Common myeloid progenitor, CD34-positive (primary cell): Measurements from ENCODE around the gene ARHGAP15.

Source experiments
- CTCF ChIA-PET: fragments of 350-600 bp; sonication (Branson Sonifier 250); formaldehyde crosslinking; loops from one replicate; lab custom pipeline; 2021; ENCODE audit warnings: antibody characterized with exemption; lab: Charles Lee
- POLR2A ChIA-PET: fragments of 350-600 bp; sonication (Branson Sonifier 250); formaldehyde crosslinking; loops from one replicate; lab custom pipeline; 2021; ENCODE audit warnings: antibody characterized with exemption; lab: Charles Lee
- DNase-seq, 3 donors: peaks; one replicate each; pipeline versions ENCODE4 v3.0.0 to v3.0.0-alpha.2; 2013
- H3K27ac ChIP-seq, 2 experiments: 1 replicate in 1 of 2; 2 replicates in 1 of 2; pipeline ENCODE4 v1.7.0; 2013; ENCODE audit warnings: inconsistent platforms in 2 of 2, low read length in 2 of 2, mild to moderate bottlenecking in 2 of 2, low read depth in 1 of 2, moderate library complexity in 1 of 2; ENCODE audit not compliant: severe bottlenecking in 2 of 2, insufficient read depth in 1 of 2, poor library complexity in 1 of 2
- H3K27me3 ChIP-seq, 5 experiments: replicated peaks in 2 of 5; 1 replicate in 3 of 5; 2 replicates in 2 of 5; pipeline versions ENCODE4 v1.6.1 to v1.7.0; 2013; ENCODE audit warnings: low read length in 4 of 5, mild to moderate bottlenecking in 2 of 5, moderate library complexity in 2 of 5, inconsistent platforms in 1 of 5; ENCODE audit not compliant: insufficient read depth in 5 of 5, control insufficient read depth in 4 of 5
- H3K36me3 ChIP-seq, 4 experiments: 1 replicate in 2 of 4; 2 replicates in 2 of 4; pipeline versions ENCODE4 v1.6.1 to v1.7.0; 2013; ENCODE audit warnings: low read length in 3 of 4, control low read depth in 1 of 4, mild to moderate bottlenecking in 1 of 4; ENCODE audit not compliant: control insufficient read depth in 4 of 4, insufficient read depth in 4 of 4
- H3K4me1 ChIP-seq, 4 experiments: 1 replicate in 3 of 4; 2 replicates in 1 of 4; pipeline versions ENCODE4 v1.6.1 to v1.7.1; 2013; ENCODE audit warnings: low read length in 3 of 4, mild to moderate bottlenecking in 3 of 4, control low read depth in 1 of 4, inconsistent platforms in 1 of 4, moderate library complexity in 1 of 4; ENCODE audit not compliant: control insufficient read depth in 4 of 4, insufficient read depth in 4 of 4; ENCODE audit errors: control extremely low read depth in 1 of 4
- H3K4me3 ChIP-seq, 7 experiments: 1 replicate in 4 of 7; 2 replicates in 3 of 7; pipeline versions ENCODE4 v1.5.1 to v1.7.0; 2013; ENCODE audit warnings: mild to moderate bottlenecking in 7 of 7, low read length in 6 of 7, moderate library complexity in 6 of 7, inconsistent platforms in 2 of 7, low read depth in 2 of 7, control low read depth in 1 of 7; ENCODE audit not compliant: insufficient read depth in 4 of 7, control insufficient read depth in 1 of 7; ENCODE audit errors: extremely low read depth in 1 of 7
- H3K9me3 ChIP-seq, 5 experiments: 1 replicate in 4 of 5; 2 replicates in 1 of 5; pipeline versions ENCODE4 v1.6.1 to v1.7.1; 2013; ENCODE audit warnings: low read length in 4 of 5, mild to moderate bottlenecking in 2 of 5, inconsistent platforms in 1 of 5, low read depth in 1 of 5, moderate library complexity in 1 of 5; ENCODE audit not compliant: control insufficient read depth in 4 of 5, insufficient read depth in 2 of 5; ENCODE audit errors: control extremely low read depth in 1 of 5
- WGBS: methylation state at CpG from one replicate; pipeline ENCODE4 v1.1.5; 2013; ENCODE audit not compliant: insufficient coverage; 5-methylcytosine and 5-hydroxymethylcytosine counted together

The ARHGAP15 gene

DNA sequence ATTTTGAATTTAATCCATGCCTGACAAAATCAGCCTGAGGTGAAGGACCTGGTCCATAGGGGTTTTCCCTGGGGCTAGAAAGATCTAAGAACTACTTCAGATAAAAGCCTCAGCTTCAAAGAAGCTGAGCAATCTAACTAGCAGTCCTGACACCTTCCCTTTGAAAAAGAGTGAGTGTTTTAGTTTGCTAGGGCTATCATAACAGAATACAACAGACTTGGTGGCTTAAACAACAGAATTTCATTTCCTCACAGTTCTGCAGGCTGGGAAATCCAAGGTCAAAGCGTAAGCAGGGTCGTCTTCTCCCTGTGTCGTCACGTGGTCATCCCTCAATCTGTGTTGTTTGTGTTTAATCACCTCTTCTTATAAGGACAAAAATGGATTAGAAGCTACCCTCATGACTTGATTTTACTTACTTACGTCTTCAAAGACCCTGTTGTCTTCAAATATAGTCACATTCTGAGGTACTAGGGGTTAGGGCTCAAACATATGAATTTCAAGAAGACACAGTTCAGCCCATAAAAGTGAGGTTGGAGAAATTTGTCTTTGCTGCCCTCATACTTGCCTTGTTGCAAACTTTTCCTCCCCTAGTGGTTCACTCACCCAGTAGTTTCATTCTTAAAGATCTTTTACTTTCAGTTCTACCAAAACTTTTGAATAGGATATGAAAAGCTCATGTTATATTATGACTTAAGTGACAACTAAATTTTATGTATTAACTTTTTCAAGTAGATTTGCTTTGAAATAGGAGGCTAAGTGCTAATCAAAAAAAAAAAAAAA lies 673.8 kb downstream of the ARHGAP15 start:
- H3K9me3 ChIP-seq, result no peaks in the 10 kb centered on the region
- 100% methylated on average over 3 of the region's 5 CpGs for WGBS
- CTCF ChIA-PET, result no interaction called here
- no peaks in the 10 kb centered on the region for H3K27me3 ChIP-seq
- no peaks in the 10 kb centered on the region for H3K36me3 ChIP-seq
- no peak overlapping the region for H3K4me3 ChIP-seq
- H3K4me1 ChIP-seq, result no peaks in the 10 kb centered on the region
- POLR2A ChIA-PET, result no interaction called here
- H3K27ac ChIP-seq, result no peak overlapping the region
- DNase-seq, result no peak

DNA sequence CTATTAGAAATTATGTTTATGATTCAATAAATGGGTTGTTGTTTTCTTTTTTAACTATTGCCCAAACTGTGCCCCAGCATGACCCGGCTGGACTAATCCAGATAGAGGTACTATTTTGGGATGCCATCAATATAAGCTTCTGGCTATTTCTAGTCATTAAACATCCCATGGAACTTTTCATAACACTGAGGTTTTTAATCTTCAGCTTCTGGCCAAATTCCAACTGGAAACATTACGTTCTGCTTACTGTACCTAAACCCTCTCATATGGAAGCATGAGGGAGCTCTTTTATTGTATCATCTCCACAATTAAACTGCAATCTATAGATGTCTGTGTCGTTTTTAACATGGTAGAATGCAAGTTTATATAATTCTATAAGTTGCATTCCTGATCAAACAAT lies 674.7 kb downstream of the ARHGAP15 start:
- Histone ChIP-seq H3K27ac (no peak overlapping the region), H3K36me3 (no peaks in the 10 kb centered on the region), H3K4me1 (no peaks in the 10 kb centered on the region), H3K27me3 (no peaks in the 10 kb centered on the region), H3K9me3 (no peaks in the 10 kb centered on the region), H3K4me3 (no peak overlapping the region)
- 95% methylated on average over 2 of the region's 3 CpGs for WGBS
- ChIA-PET CTCF (no interaction called here), POLR2A (no interaction called here)
- no peak for DNase-seq

DNA sequence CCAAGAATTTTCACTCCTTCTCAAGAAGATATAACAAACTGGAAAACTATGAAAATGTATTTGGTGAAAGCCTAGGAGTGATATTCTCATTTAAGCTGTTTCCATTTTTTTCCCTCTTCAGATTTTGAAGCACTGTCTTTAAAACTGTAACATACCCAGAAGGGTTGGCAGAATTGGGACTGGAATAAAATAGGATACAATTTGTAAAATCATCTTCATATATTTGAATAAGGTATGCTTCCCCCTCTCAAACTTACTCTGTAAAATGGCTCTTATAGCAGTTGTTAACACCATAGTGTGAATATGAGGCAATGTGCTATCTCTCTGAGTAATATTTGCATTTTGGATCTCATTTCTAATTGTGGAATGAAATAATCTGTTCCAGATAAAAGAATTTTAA lies 676.4 kb downstream of the ARHGAP15 start:
- ChIA-PET POLR2A (no interaction called here), CTCF (no interaction called here)
- Histone ChIP-seq H3K36me3 (no peaks in the 10 kb centered on the region), H3K27ac (no peak overlapping the region), H3K9me3 (no peaks in the 10 kb centered on the region), H3K4me1 (no peaks in the 10 kb centered on the region), H3K27me3 (no peaks in the 10 kb centered on the region), H3K4me3 (no peak overlapping the region)
- no peak for DNase-seq

GRCh38 chr2:143807192-143807591 lies 678.0 kb downstream of the ARHGAP15 start:
- no peak for DNase-seq
- Histone ChIP-seq H3K4me1 (no peaks in the 10 kb centered on the region), H3K36me3 (no peaks in the 10 kb centered on the region), H3K27ac (no peak overlapping the region), H3K9me3 (no peaks in the 10 kb centered on the region), H3K4me3 (no peak overlapping the region), H3K27me3 (no peaks in the 10 kb centered on the region)
- ChIA-PET POLR2A (no interaction called here), CTCF (interaction anchor here (0.6 kb wide), 1 partner anchor 28 kb away, joined by 3 read pairs; no protein-coding TSS in a partner anchor)
- WGBS, result no CpG with 5 or more reads among the region's 1 CpG

DNA sequence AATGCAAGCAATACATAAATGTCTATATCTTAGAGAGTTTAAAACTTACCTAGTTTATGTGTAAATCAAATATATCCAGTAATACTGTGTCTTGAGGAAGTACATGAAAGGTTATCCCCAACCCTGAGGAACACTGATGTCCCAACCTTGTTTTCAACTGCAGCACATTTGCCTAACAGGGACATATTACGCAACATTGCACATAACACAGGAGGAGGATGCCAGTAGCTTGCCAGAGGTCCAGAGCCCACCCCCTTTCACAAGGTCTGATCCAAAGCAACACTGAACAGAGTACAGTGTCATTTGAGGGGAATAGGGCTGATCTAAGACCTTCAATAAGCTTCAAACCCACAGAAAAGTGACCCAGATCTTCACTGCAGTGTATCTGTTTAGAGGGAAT lies 678.5 kb downstream of the ARHGAP15 start:
- Histone ChIP-seq H3K9me3 (no peaks in the 10 kb centered on the region), H3K27me3 (no peaks in the 10 kb centered on the region), H3K4me1 (no peaks in the 10 kb centered on the region), H3K36me3 (no peaks in the 10 kb centered on the region), H3K4me3 (no peak overlapping the region), H3K27ac (no peak overlapping the region)
- CTCF ChIA-PET, result interaction anchor here (0.6 kb wide), 1 partner anchor 29 kb away, joined by 3 read pairs; no protein-coding TSS in a partner anchor
- no peak for DNase-seq
- POLR2A ChIA-PET, result no interaction called here
- no CpG with 5 or more reads among the region's 1 CpG for WGBS

DNA sequence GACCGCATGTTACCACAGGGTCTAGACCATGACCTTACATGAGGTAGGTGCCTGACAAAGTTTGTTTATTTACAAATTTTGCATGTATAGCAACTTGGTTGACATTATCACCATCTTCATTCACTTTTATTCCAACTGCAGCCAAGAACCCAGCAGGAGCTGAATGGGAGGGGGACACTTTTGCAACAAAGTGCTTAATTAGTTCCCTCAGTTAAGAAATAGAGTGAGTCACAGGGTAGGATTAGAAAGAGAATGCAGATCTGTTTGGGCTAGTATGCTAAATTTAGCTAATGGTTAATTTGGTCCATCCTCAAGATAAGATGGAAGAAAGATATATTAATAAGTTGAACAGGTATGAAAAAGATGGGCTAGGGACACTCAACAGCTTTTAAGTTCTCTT lies 678.9 kb downstream of the ARHGAP15 start:
- Histone ChIP-seq H3K27me3 (no peaks in the 10 kb centered on the region), H3K36me3 (no peaks in the 10 kb centered on the region), H3K9me3 (no peaks in the 10 kb centered on the region), H3K4me3 (no peak overlapping the region), H3K4me1 (no peaks in the 10 kb centered on the region), H3K27ac (no peak overlapping the region)
- no peak for DNase-seq
- WGBS, result 100% methylated on average over 1 of the region's 1 CpG
- ChIA-PET POLR2A (no interaction called here), CTCF (no interaction called here)

DNA sequence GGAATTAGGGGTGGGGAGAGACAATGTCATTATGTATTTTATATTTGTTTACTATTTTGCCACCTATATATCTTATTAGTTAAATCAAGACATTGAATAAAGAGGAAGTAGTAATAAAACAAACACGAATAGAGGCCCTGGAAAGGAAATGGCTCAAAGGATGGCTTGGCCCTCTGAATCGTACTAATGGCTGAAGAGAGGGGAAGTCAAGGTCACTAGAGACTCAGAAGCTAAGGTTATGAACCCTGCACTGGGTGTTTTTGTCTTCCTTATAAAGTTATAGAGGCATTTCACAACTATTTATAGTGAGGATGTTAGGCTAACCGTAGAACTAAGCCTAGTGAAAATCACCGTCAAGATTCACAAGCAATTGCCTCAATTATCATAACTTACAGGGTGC lies 685.9 kb downstream of the ARHGAP15 start:
- WGBS, result 100% methylated on average over 2 of the region's 4 CpGs
- Histone ChIP-seq H3K27me3 (no peaks in the 10 kb centered on the region), H3K27ac (no peak overlapping the region), H3K9me3 (no peaks in the 10 kb centered on the region), H3K4me1 (no peaks in the 10 kb centered on the region), H3K4me3 (no peak overlapping the region), H3K36me3 (no peaks in the 10 kb centered on the region)
- no peak for DNase-seq
- ChIA-PET CTCF (no interaction called here), POLR2A (no interaction called here)
